NCI-H2171 treated with DMSO at 0.1 percent for 48 hours (cell line): ENCODE measurements around the gene DCBLD2.

Experiments used
- DNase-seq: peaks from one replicate; lab custom pipeline; 2025; lab: John Stamatoyannopoulos, UW

Gene DCBLD2

GRCh38 chr3:98901392-98902350, at the start of gene DCBLD2:
DCBLD2 (minus strand) TSS chr3:98901695; CDS start chr3:98901326, 369 bp downstream.
- DNase-seq: peak; percentile 99

- DNase-seq: no peak
Measured at GRCh38 chr3:98945666-98946065, 44.2 kb upstream of the DCBLD2 start.

GRCh38 chr3:98945101-98945524, 43.6 kb upstream of the DCBLD2 start:
- no peak for DNase-seq

GRCh38 chr3:98930413-98930812, 28.9 kb upstream of the DCBLD2 start:
- no peak for DNase-seq

- no peak for DNase-seq
Measured at GRCh38 chr3:98921957-98922356, 20.5 kb upstream of the DCBLD2 start.

GRCh38 chr3:98920166-98920565, 18.7 kb upstream of the DCBLD2 start:
- DNase-seq: no peak

- no peak for DNase-seq
Measured at GRCh38 chr3:98918586-98918985, 17.1 kb upstream of the DCBLD2 start.

GRCh38 chr3:98917608-98918007, 16.1 kb upstream of the DCBLD2 start:
- no peak for DNase-seq

GRCh38 chr3:98914210-98915080, 12.9 kb upstream of the DCBLD2 start:
- DNase-seq: peak; percentile 36

- no peak for DNase-seq
Measured at GRCh38 chr3:98912448-98912847, 11.0 kb upstream of the DCBLD2 start.

- no peak for DNase-seq
Measured at GRCh38 chr3:98906230-98906629, 4.7 kb upstream of the DCBLD2 start.

GRCh38 chr3:98903705-98904481, 2.4 kb upstream of the DCBLD2 start:
- DNase-seq: no peak

GRCh38 chr3:98903099-98903498, 1.6 kb upstream of the DCBLD2 start:
- no peak for DNase-seq

- DNase-seq: peak; percentile 68
Measured at GRCh38 chr3:98902351-98902740, 851 bp upstream of the DCBLD2 start.

GRCh38 chr3:98901119-98901391, 440 bp downstream of the DCBLD2 start:
- peak; percentile 80 for DNase-seq

GRCh38 chr3:98900265-98901118, 1.0 kb downstream of the DCBLD2 start:
- peak; percentile 38 for DNase-seq

- no peak for DNase-seq
Measured at GRCh38 chr3:98897701-98898100, 3.8 kb downstream of the DCBLD2 start.

GRCh38 chr3:98894791-98895576, 6.5 kb downstream of the DCBLD2 start:
- no peak for DNase-seq

GRCh38 chr3:98893740-98894139, 7.8 kb downstream of the DCBLD2 start:
- DNase-seq: no peak

- no peak for DNase-seq
Measured at GRCh38 chr3:98892263-98892662, 9.2 kb downstream of the DCBLD2 start.
